Liver (tissue), 9 donors: ENCODE measurements around the gene TMEM132E. TPM values are rescaled to one million over a fixed set of nuclear protein-coding genes. Genes with fewer than 3 reads are reported as not detected.

ENCODE experiments used
- DNase-seq: peaks from one replicate; pipeline ENCODE4 v3.0.0-alpha.2; 2017; ENCODE audit warnings: low spot score
- H3K27ac ChIP-seq, 2 donors: one replicate each; pipeline ENCODE4 v1.7.0; 2013; ENCODE audit warnings: inconsistent platforms in 2 of 2, low read length in 2 of 2, control low read depth in 1 of 2, low read depth in 1 of 2, mild to moderate bottlenecking in 1 of 2
- H3K27me3 ChIP-seq, 4 donors: one replicate each; pipeline versions ENCODE4 v1.6.1 to v1.7.0; 2013; ENCODE audit warnings: low read length in 3 of 4, inconsistent platforms in 1 of 4, mild to moderate bottlenecking in 1 of 4, moderate library complexity in 1 of 4; ENCODE audit not compliant: control insufficient read depth in 4 of 4, insufficient read depth in 4 of 4
- H3K36me3 ChIP-seq, 4 donors: one replicate each; pipeline versions ENCODE4 v1.6.1 to v1.7.0; 2013; ENCODE audit warnings: low read length in 3 of 4, mild to moderate bottlenecking in 3 of 4, low read depth in 1 of 4, moderate library complexity in 1 of 4; ENCODE audit not compliant: control insufficient read depth in 4 of 4, insufficient read depth in 3 of 4
- H3K4me1 ChIP-seq, 4 donors: one replicate each; pipeline versions ENCODE4 v1.6.1 to v1.7.0; 2013; ENCODE audit warnings: low read length in 3 of 4, mild to moderate bottlenecking in 3 of 4, moderate library complexity in 1 of 4; ENCODE audit not compliant: control insufficient read depth in 4 of 4, insufficient read depth in 4 of 4
- H3K4me3 ChIP-seq, 3 donors: one replicate each; pipeline versions ENCODE4 v1.6.1 to v1.7.0; 2013; ENCODE audit warnings: low read length in 3 of 3, control low read depth in 1 of 3, low read depth in 1 of 3, mild to moderate bottlenecking in 1 of 3
- H3K9ac ChIP-seq, 2 donors: one replicate each; pipeline ENCODE4 v1.7.0; 2013; ENCODE audit warnings: low read length in 2 of 2, mild to moderate bottlenecking in 2 of 2, moderate library complexity in 2 of 2, control low read depth in 1 of 2, low read depth in 1 of 2
- H3K9me3 ChIP-seq, 4 donors: one replicate each; pipeline versions ENCODE4 v1.6.1 to v1.7.0; 2013; ENCODE audit warnings: low read length in 3 of 4; ENCODE audit not compliant: control insufficient read depth in 4 of 4
- EGR1 ChIP-seq, 2 donors: IDR thresholded peaks; 2 replicates each; pipeline ENCODE4 v1.6.1; 2016 to 2018; ENCODE audit warnings: antibody characterized with exemption in 2 of 2, low read depth in 2 of 2
- FOXA1 ChIP-seq: IDR thresholded peaks from 2 replicates; pipeline ENCODE4 v1.6.1; 2016; ENCODE audit warnings: antibody characterized with exemption
- FOXA2 ChIP-seq: IDR thresholded peaks from 2 replicates; pipeline ENCODE4 v1.6.1; 2016; ENCODE audit warnings: antibody characterized with exemption
- GABPA ChIP-seq, 2 donors: IDR thresholded peaks in 1 of 2; conservative IDR thresholded peaks in 1 of 2; 2 replicates each; pipeline ENCODE4 v1.6.1; 2016; ENCODE audit warnings: antibody characterized with exemption in 2 of 2, mild to moderate bottlenecking in 1 of 2, moderate library complexity in 1 of 2
- JUND ChIP-seq, 2 donors: IDR thresholded peaks; 2 replicates each; pipeline ENCODE4 v1.6.1; 2016; ENCODE audit warnings: antibody characterized with exemption in 2 of 2
- NR2F2 ChIP-seq: IDR thresholded peaks from 2 replicates; pipeline ENCODE4 v1.6.1; 2016; ENCODE audit warnings: antibody characterized with exemption
- SP1 ChIP-seq: IDR thresholded peaks from 2 replicates; pipeline ENCODE4 v1.6.1; 2018; ENCODE audit warnings: antibody characterized with exemption, mild to moderate bottlenecking
- TAF1 ChIP-seq: conservative IDR thresholded peaks from 2 replicates; pipeline ENCODE4 v1.6.1; 2016; ENCODE audit warnings: antibody characterized with exemption, mild to moderate bottlenecking
- ZBTB33 ChIP-seq: IDR thresholded peaks from 2 replicates; pipeline ENCODE4 v1.6.1; 2016; ENCODE audit warnings: antibody characterized with exemption
- WGBS: extraction: QIAGEN DNeasy Blood & Tissue Kit; methylation state at CpG from one replicate; pipeline ENCODE4 v1.1.7; 2013; 5-methylcytosine and 5-hydroxymethylcytosine counted together
- polyA plus RNA-seq, 2 donors: library from polyadenylated mRNA; stranded (reverse) in 1 of 2; unstranded in 1 of 2; fragments of 200-250 nt in 1 of 2; fragments of >200 nt in 1 of 2; fragmentation: Nextera tagmentation in 1 of 2; extraction: Ambion mirVana in 1 of 2; gene quantifications; one replicate each; pipeline versions ENCODE4 v1.2.1 to v1.2.3, GENCODE V29; 2013 to 2015
- total RNA-seq, 2 donors: library from RNA; depleted of rRNA; stranded (reverse); fragments of >200 nt; gene quantifications; one replicate each; pipeline ENCODE4 v1.2.3, GENCODE V29; 2014
- TF ChIP-seq, protein P1 (sequence below): IDR thresholded peaks from 2 replicates; pipeline ENCODE4 v1.6.1; 2016; ENCODE audit warnings: antibody characterized with exemption
- TF ChIP-seq, protein P2 (sequence below): IDR thresholded peaks from 2 replicates; pipeline ENCODE4 v1.6.1; 2016; ENCODE audit warnings: antibody characterized with exemption
- TF ChIP-seq, protein P3 (sequence below): IDR thresholded peaks from 2 replicates; pipeline ENCODE4 v1.6.1; 2016; ENCODE audit warnings: antibody characterized with exemption, mild to moderate bottlenecking
- donor health status: healthy.
- donor health status: healthy.
- donor health status: healthy.
- donor health status: healthy.
- donor health status: healthy.

Gene TMEM132E
- total and polyA plus RNA-seq, 4 donors = 0.25 to 1.2 (median 0.46) TPM; not detected in 1

GRCh38 chr17:34606763-34607162 is 27.4 kb downstream of the TMEM132E start:
- no peak for DNase-seq
- Histone ChIP-seq H3K9ac (no peak overlapping the region), H3K4me3 (no peak overlapping the region), H3K27me3 (peaks cover 0 to 2% (median under 1%) of the 10 kb centered on the region in 4 donors), H3K4me1 (no peaks in the 10 kb centered on the region), H3K27ac (no peak overlapping the region), H3K36me3 (no peaks in the 10 kb centered on the region), H3K9me3 (no peaks in the 10 kb centered on the region)
- no peak for TF ChIP-seq SP1
- TF ChIP-seq NR2F2 = peak; percentile 14
- no peak for TF ChIP-seq FOXA1
- 47% methylated on average over 5 of the region's 5 CpGs for WGBS

DNA sequence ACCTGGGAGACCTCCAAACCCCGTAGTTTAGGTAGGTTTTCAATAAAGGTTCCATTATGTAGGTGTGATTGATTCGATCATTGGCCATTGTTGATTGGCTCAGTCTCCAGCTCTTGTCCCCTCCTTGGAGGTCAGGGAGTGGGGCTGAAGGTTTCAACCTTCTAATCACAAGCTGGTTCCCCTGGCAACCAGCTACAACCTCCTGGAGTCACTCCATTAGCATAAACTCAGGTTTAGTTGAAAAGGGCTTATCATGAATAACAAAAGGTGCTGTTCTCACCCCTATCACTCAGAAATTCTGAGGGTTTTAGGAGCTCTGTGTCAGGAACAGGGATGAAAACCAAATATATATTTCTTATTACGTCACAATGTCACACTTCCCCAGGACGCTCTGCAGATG is 28.5 kb downstream of the TMEM132E start:
- Histone ChIP-seq H3K9ac (no peak overlapping the region), H3K27ac (no peak overlapping the region), H3K9me3 (no peaks in the 10 kb centered on the region), H3K4me1 (no peaks in the 10 kb centered on the region), H3K27me3 (peaks cover 0 to 2% (median under 1%) of the 10 kb centered on the region in 4 donors), H3K4me3 (no peak overlapping the region), H3K36me3 (no peaks in the 10 kb centered on the region)
- DNase-seq = no peak
- WGBS = 51% methylated on average over 4 of the region's 4 CpGs
- TF ChIP-seq TAF1 (no peak), GABPA (IDR thresholded peaks at IDR 0.05 in 1 of 2, conservative IDR thresholded peaks at IDR 0.05 in 1 of 2) (no peak), EGR1 (IDR thresholded peaks at IDR 0.05; ENCODE audit: low read depth in 2 of 2) (no peak), FOXA2 (no peak), ZBTB33 (no peak), NR2F2 (no peak), SP1 (no peak), JUND (IDR thresholded peaks at IDR 0.05) (no peak)
- TF ChIP-seq, protein P1, sequence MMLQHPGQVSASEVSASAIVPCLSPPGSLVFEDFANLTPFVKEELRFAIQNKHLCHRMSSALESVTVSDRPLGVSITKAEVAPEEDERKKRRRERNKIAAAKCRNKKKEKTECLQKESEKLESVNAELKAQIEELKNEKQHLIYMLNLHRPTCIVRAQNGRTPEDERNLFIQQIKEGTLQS = no peak
- TF ChIP-seq, protein P2, sequence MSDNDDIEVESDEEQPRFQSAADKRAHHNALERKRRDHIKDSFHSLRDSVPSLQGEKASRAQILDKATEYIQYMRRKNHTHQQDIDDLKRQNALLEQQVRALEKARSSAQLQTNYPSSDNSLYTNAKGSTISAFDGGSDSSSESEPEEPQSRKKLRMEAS = no peak

GRCh38 chr17:34609210-34609609 is 29.8 kb downstream of the TMEM132E start:
- no peak overlapping the region for H3K27ac ChIP-seq
- 38% methylated on average over 5 of the region's 5 CpGs for WGBS
- peaks cover 0 to 2% (median under 1%) of the 10 kb centered on the region in 4 donors for H3K27me3 ChIP-seq
- H3K9ac ChIP-seq = no peak overlapping the region
- TF ChIP-seq, protein P2 = no peak
- TF ChIP-seq, protein P3, sequence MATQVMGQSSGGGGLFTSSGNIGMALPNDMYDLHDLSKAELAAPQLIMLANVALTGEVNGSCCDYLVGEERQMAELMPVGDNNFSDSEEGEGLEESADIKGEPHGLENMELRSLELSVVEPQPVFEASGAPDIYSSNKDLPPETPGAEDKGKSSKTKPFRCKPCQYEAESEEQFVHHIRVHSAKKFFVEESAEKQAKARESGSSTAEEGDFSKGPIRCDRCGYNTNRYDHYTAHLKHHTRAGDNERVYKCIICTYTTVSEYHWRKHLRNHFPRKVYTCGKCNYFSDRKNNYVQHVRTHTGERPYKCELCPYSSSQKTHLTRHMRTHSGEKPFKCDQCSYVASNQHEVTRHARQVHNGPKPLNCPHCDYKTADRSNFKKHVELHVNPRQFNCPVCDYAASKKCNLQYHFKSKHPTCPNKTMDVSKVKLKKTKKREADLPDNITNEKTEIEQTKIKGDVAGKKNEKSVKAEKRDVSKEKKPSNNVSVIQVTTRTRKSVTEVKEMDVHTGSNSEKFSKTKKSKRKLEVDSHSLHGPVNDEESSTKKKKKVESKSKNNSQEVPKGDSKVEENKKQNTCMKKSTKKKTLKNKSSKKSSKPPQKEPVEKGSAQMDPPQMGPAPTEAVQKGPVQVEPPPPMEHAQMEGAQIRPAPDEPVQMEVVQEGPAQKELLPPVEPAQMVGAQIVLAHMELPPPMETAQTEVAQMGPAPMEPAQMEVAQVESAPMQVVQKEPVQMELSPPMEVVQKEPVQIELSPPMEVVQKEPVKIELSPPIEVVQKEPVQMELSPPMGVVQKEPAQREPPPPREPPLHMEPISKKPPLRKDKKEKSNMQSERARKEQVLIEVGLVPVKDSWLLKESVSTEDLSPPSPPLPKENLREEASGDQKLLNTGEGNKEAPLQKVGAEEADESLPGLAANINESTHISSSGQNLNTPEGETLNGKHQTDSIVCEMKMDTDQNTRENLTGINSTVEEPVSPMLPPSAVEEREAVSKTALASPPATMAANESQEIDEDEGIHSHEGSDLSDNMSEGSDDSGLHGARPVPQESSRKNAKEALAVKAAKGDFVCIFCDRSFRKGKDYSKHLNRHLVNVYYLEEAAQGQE = no peak
- TF ChIP-seq TAF1 = no peak
- TF ChIP-seq FOXA1 = no peak
- no peak for TF ChIP-seq SP1
- H3K4me1 ChIP-seq = no peaks in the 10 kb centered on the region
- no peak for DNase-seq
- no peak overlapping the region for H3K4me3 ChIP-seq
- H3K9me3 ChIP-seq = no peaks in the 10 kb centered on the region
- H3K36me3 ChIP-seq = no peaks in the 10 kb centered on the region
